Calu3 (cell line): ENCODE measurements around the gene AIP. TPM values are rescaled to one million over a fixed set of nuclear protein-coding genes. Genes with fewer than 3 reads are reported as not detected.

ENCODE experiments used
- BruUV-seq: library from RNA; stranded (reverse); fragments of 400-500 nt; replicated peaks from 2 replicates; lab custom pipeline; 2021; lab: Mats Ljungman, UMichigan
- CTCF ChIA-PET: fragments of 300-600 bp; sonication (Branson Sonifier 250); formaldehyde crosslinking; loops from one replicate; lab custom pipeline; 2022; ENCODE audit warnings: antibody characterized with exemption; lab: Charles Lee
- DNase-seq: peaks from one replicate; pipeline ENCODE4 v3.0.0; 2022
- H3K27ac Mint-ChIP-seq: one replicate; pipeline ENCODE4 v1.8.0; 2022; ENCODE audit warnings: mixed read lengths; ENCODE audit not compliant: unreplicated experiment
- H3K27me3 Mint-ChIP-seq: one replicate; pipeline ENCODE4 v1.8.0; 2022; ENCODE audit warnings: mixed read lengths; ENCODE audit not compliant: unreplicated experiment
- H3K36me3 Mint-ChIP-seq: one replicate; pipeline ENCODE4 v1.8.0; 2022; ENCODE audit warnings: mild to moderate bottlenecking, moderate library complexity, mixed read lengths; ENCODE audit not compliant: insufficient read depth, unreplicated experiment
- H3K4me1 Mint-ChIP-seq: one replicate; pipeline ENCODE4 v1.8.0; 2022; ENCODE audit warnings: mild to moderate bottlenecking, low read depth, mixed read lengths; ENCODE audit not compliant: unreplicated experiment
- H3K4me3 Mint-ChIP-seq: one replicate; pipeline ENCODE4 v1.8.0; 2022; ENCODE audit warnings: mild to moderate bottlenecking, low read depth, moderate library complexity, mixed read lengths; ENCODE audit not compliant: unreplicated experiment
- H3K9me3 Mint-ChIP-seq: one replicate; pipeline ENCODE4 v1.8.0; 2022; ENCODE audit warnings: low read depth, mixed read lengths; ENCODE audit not compliant: unreplicated experiment
- intact Hi-C: fragments of 100-400 bp; cut with micrococcal nuclease; formaldehyde crosslinking; loops from one replicate; pipeline ENCODE4 v1.10.0; 2022; ENCODE audit not compliant: unreplicated experiment
- total RNA-seq: library from RNA; stranded (reverse); gene quantifications from 2 replicates; pipeline ENCODE4 v1.2.3, GENCODE V29; 2022
- TF ChIP-seq, protein P1 (sequence below): fragments of 200-600 bp; IDR thresholded peaks from one replicate; pipeline ENCODE4 v1.8.0; 2022; ENCODE audit warnings: antibody characterized with exemption; ENCODE audit not compliant: unreplicated experiment

AIP gene
- total RNA-seq, 1 experiment from 2014 or later = 44.0 TPM

DNA sequence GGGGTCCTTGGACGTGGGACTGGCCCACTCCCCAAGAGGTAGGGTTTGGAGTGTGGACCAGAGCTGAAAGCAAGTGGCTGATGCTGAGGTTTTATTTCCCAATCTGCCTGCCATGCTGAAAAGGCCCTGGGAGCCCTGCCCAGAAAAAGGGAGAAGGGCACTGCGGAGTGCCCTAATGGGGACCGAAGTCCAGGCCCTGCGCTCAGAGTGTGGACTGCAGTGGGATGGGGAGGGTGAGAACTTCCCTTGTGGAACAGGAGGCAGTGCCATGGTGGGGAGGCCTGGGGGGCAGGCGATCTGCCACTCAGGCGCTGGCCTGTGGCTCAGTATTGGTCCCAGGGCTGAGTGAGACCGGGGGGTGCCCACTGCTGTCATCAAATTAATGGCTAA lies 34.6 kb upstream of the AIP start:
- peaks cover 26% of the 10 kb centered on the region for H3K4me1 Mint-ChIP-seq
- BruUV-seq = no TSS peak
- CTCF ChIA-PET = no interaction called here
- TF ChIP-seq, protein P1, sequence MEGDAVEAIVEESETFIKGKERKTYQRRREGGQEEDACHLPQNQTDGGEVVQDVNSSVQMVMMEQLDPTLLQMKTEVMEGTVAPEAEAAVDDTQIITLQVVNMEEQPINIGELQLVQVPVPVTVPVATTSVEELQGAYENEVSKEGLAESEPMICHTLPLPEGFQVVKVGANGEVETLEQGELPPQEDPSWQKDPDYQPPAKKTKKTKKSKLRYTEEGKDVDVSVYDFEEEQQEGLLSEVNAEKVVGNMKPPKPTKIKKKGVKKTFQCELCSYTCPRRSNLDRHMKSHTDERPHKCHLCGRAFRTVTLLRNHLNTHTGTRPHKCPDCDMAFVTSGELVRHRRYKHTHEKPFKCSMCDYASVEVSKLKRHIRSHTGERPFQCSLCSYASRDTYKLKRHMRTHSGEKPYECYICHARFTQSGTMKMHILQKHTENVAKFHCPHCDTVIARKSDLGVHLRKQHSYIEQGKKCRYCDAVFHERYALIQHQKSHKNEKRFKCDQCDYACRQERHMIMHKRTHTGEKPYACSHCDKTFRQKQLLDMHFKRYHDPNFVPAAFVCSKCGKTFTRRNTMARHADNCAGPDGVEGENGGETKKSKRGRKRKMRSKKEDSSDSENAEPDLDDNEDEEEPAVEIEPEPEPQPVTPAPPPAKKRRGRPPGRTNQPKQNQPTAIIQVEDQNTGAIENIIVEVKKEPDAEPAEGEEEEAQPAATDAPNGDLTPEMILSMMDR = no peak
- intact Hi-C loops = no loop called here
- DNase-seq = no peak
- peaks cover 18% of the 10 kb centered on the region for H3K36me3 Mint-ChIP-seq
- H3K9me3 Mint-ChIP-seq = no peaks in the 10 kb centered on the region
- no peak overlapping the region for H3K4me3 Mint-ChIP-seq
- no peaks in the 10 kb centered on the region for H3K27me3 Mint-ChIP-seq
- no peak overlapping the region for H3K27ac Mint-ChIP-seq

- BruUV-seq = no TSS peak
- Mint-ChIP-seq H3K36me3 (peaks cover 8% of the 10 kb centered on the region), H3K4me1 (peaks cover 26% of the 10 kb centered on the region), H3K27ac (no peak overlapping the region), H3K9me3 (no peaks in the 10 kb centered on the region), H3K4me3 (no peak overlapping the region), H3K27me3 (no peaks in the 10 kb centered on the region)
- DNase-seq = no peak
- intact Hi-C loops = no loop called here
- CTCF ChIA-PET = no interaction called here
- TF ChIP-seq, protein P1 = no peak
Measured at GRCh38 chr11:67449116-67449844, 33.5 kb upstream of the AIP start.

DNA sequence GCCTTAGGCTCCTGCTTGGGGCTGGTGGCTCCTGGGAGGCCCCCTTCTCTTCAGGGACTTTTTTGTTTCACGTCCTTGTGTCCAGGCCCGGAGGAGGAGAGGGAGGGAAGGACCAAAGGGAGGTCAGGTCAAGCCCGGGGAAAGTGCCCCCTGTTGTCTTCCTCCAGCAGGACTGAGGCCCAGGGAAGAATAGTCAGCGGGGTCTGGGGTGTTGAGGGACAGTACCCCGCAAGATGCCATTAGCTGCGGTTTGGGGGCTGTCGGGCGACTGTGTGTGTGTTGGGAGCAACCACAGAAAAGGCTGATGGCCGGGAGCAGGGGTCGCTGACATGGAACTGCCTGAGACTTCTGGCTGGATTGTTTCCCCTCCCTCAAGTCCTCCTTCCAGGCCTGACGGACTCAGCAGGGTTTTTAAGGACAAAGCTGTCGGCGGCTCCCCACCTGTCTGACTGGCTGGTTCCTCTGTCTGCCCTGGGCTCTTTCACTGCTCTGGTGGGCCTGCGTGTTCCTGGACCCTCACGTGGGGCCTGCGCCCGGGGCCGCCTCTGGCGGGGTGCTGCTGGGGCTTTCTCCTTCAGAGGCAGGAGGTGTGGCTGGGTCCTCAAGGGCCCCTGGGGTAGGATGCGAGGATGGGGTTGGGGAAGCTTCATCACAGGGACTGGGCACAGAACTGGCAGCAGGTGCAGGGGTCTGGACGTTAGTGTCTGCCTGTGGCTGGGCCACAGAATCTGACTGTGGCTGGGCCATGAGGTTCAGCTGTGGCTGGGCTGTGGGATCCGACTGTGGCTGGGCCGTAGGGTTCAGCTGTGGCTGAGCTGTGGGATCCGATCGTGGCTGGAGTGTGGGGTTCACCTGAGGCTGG lies 31.8 kb upstream of the AIP start:
- H3K4me3 Mint-ChIP-seq = peak overlapping the region; percentile 75
- no TSS peak for BruUV-seq
- TF ChIP-seq, protein P1 = no peak
- peaks cover 15% of the 10 kb centered on the region for H3K36me3 Mint-ChIP-seq
- peak overlapping the region; percentile 78 for H3K27ac Mint-ChIP-seq
- intact Hi-C loops = no loop called here
- DNase-seq = no peak
- H3K9me3 Mint-ChIP-seq = no peaks in the 10 kb centered on the region
- peaks cover 15% of the 10 kb centered on the region for H3K4me1 Mint-ChIP-seq
- CTCF ChIA-PET = interaction anchor here (0.5 to 1.7 kb wide), 6 partner anchors 10 to 559 kb away, joined by 3 to 10 read pairs (median 4); partner anchors contain the start of genes PPP1CA and TMEM134
- H3K27me3 Mint-ChIP-seq = no peaks in the 10 kb centered on the region

DNA sequence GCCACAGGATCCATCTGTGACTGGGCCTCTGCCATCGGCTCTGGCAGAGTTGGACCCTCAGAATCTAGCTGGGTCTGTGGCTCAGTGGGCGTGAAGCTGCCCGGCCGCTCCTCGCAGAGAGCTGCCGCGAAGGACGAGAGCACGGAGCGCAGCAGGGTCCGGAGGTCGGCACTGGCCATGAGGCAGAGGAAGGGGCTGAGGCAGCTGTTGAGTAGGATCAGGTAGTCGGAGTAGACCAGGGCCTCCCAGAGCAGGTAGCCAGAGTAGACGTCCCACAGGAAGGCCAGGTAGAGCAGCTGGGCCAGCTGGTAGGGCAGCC lies 31.2 kb upstream of the AIP start:
- Mint-ChIP-seq H3K9me3 (no peaks in the 10 kb centered on the region), H3K4me3 (peak overlapping the region; percentile 75), H3K27ac (peak overlapping the region; percentile 78), H3K4me1 (peaks cover 15% of the 10 kb centered on the region), H3K27me3 (no peaks in the 10 kb centered on the region), H3K36me3 (peaks cover 15% of the 10 kb centered on the region)
- BruUV-seq = no TSS peak
- TF ChIP-seq, protein P1 = no peak
- intact Hi-C loops = no loop called here
- CTCF ChIA-PET = interaction anchor here (0.6 to 1.7 kb wide), 6 partner anchors 9 to 59 kb away, joined by 3 to 10 read pairs (median 4); partner anchors contain the start of genes AIP, PPP1CA and TMEM134
- DNase-seq = no peak
